Astrocyte (in vitro differentiated cells and primary cell): ENCODE results near the gene ACSM3. TPM values are rescaled to one million over a fixed set of nuclear protein-coding genes. Genes with fewer than 3 reads are reported as not detected.
A peak's percentile ranks its signal among the peaks of the same experiment; 100 is the strongest.

ENCODE experiments used
- DNase-seq: peaks from one replicate; pipeline ENCODE4 v3.0.0-alpha.2; 2010; ENCODE audit warnings: low read depth
- FAIRE-seq: peaks from 2 replicates; lab custom pipeline; 2011; peaks lifted over from hg19 to GRCh38; lab: Jason Lieb, UNC
- H2AFZ ChIP-seq: 2 replicates; pipeline ENCODE4 v1.6.0; 2012; ENCODE audit warnings: low read depth, low read length, inconsistent platforms
- H3K27ac ChIP-seq: 2 replicates; pipeline ENCODE4 v1.5.1; 2011; ENCODE audit warnings: low read depth, low read length, inconsistent platforms
- H3K27me3 ChIP-seq: 2 replicates; pipeline ENCODE4 v1.6.0; 2011; ENCODE audit warnings: low read length, inconsistent platforms; ENCODE audit not compliant: insufficient read depth
- H3K36me3 ChIP-seq: 2 replicates; pipeline ENCODE4 v1.5.1; 2011; ENCODE audit warnings: low read length, inconsistent platforms; ENCODE audit not compliant: insufficient read depth
- H3K4me1 ChIP-seq: 2 replicates; pipeline ENCODE4 v1.5.1; 2011; ENCODE audit warnings: low read length, inconsistent platforms; ENCODE audit not compliant: insufficient read depth
- H3K4me2 ChIP-seq: 2 replicates; pipeline ENCODE4 v1.6.0; 2012; ENCODE audit warnings: low read length, inconsistent platforms
- H3K4me3 ChIP-seq: 2 replicates; pipeline ENCODE4 v1.5.1; 2011; ENCODE audit warnings: low read depth, mild to moderate bottlenecking, low read length, inconsistent platforms; ENCODE audit not compliant: insufficient read depth
- H3K79me2 ChIP-seq: 2 replicates; pipeline ENCODE4 v1.6.0; 2012; ENCODE audit warnings: mild to moderate bottlenecking, low read length, inconsistent platforms; ENCODE audit not compliant: insufficient read depth
- H3K9ac ChIP-seq: 2 replicates; pipeline ENCODE4 v1.6.0; 2012; ENCODE audit warnings: mild to moderate bottlenecking, low read length, inconsistent platforms
- H3K9me3 ChIP-seq: 2 replicates; pipeline ENCODE4 v1.5.1; 2012; ENCODE audit warnings: low read depth, mild to moderate bottlenecking, low read length, inconsistent platforms; ENCODE audit not compliant: insufficient read depth
- H4K20me1 ChIP-seq: 2 replicates; pipeline ENCODE4 v1.6.0; 2012; ENCODE audit warnings: low read length, inconsistent platforms; ENCODE audit not compliant: insufficient read depth
- H3K27ac Mint-ChIP-seq: one replicate; pipeline ENCODE4 v1.8.0; 2021; ENCODE audit warnings: mild to moderate bottlenecking, mixed read lengths; ENCODE audit not compliant: unreplicated experiment
- H3K27me3 Mint-ChIP-seq: one replicate; pipeline ENCODE4 v1.8.0; 2021; ENCODE audit warnings: low read depth, mixed read lengths; ENCODE audit not compliant: unreplicated experiment
- H3K36me3 Mint-ChIP-seq: one replicate; pipeline ENCODE4 v1.8.0; 2021; ENCODE audit warnings: low read depth, mixed read lengths; ENCODE audit not compliant: unreplicated experiment
- H3K4me1 Mint-ChIP-seq: one replicate; pipeline ENCODE4 v1.8.0; 2021; ENCODE audit warnings: low read depth, mixed read lengths; ENCODE audit not compliant: unreplicated experiment
- H3K4me3 Mint-ChIP-seq: one replicate; pipeline ENCODE4 v1.8.0; 2021; ENCODE audit warnings: mild to moderate bottlenecking, moderate library complexity, mixed read lengths; ENCODE audit not compliant: unreplicated experiment
- H3K9me3 Mint-ChIP-seq: one replicate; pipeline ENCODE4 v1.8.0; 2021; ENCODE audit warnings: mild to moderate bottlenecking, mixed read lengths; ENCODE audit not compliant: unreplicated experiment
- CTCF ChIP-seq: IDR thresholded peaks from 2 replicates; pipeline ENCODE4 v1.5.1; 2011; ENCODE audit warnings: low read depth, mild to moderate bottlenecking, inconsistent platforms, low read length, moderate library complexity; ENCODE audit not compliant: insufficient read depth
- EZH2 ChIP-seq: IDR thresholded peaks from 2 replicates; pipeline ENCODE4 v1.6.1; 2012; ENCODE audit warnings: mild to moderate bottlenecking, low read length, inconsistent platforms; ENCODE audit not compliant: insufficient read depth
- total RNA-seq: library from RNA; stranded (reverse); gene quantifications from 2 replicates; pipeline ENCODE4 v1.2.1, GENCODE V29; 2021

The ACSM3 gene
- total RNA-seq, 1 donor from 2014 or later: 7.4 TPM

GRCh38 chr16:20740007-20740883 lies 23.6 kb upstream of the ACSM3 start:
- Mint-ChIP-seq H3K27ac (peak overlapping the region; percentile 73), H3K4me1 (peaks cover 9% of the 10 kb centered on the region), H3K36me3 (peaks cover 4% of the 10 kb centered on the region), H3K9me3 (no peaks in the 10 kb centered on the region), H3K27me3 (no peaks in the 10 kb centered on the region), H3K4me3 (peak overlapping the region; percentile 99)
- Histone ChIP-seq H3K27me3 (no peaks in the 10 kb centered on the region), H3K9me3 (no peaks in the 10 kb centered on the region), H4K20me1 (peaks cover 47% of the 10 kb centered on the region), H3K36me3 (peaks cover 24% of the 10 kb centered on the region), H3K27ac (peak overlapping the region; percentile 55), H3K9ac (peak overlapping the region; percentile 99), H3K79me2 (peaks cover 36% of the 10 kb centered on the region), H2AFZ (no peak overlapping the region), H3K4me3 (peak overlapping the region; percentile 100), H3K4me1 (peaks cover 5% of the 10 kb centered on the region), H3K4me2 (peak overlapping the region; percentile 91)
- peak; percentile 10 for TF ChIP-seq CTCF
- TF ChIP-seq EZH2: no peak
- no peak for FAIRE-seq
- no peak for DNase-seq

- Histone ChIP-seq H3K9ac (peak overlapping the region; percentile 99), H3K36me3 (peaks cover 17% of the 10 kb centered on the region), H3K4me3 (peak overlapping the region; percentile 100), H2AFZ (peak overlapping the region; percentile 100), H3K4me1 (peaks cover 5% of the 10 kb centered on the region), H3K79me2 (peaks cover 36% of the 10 kb centered on the region), H3K9me3 (no peaks in the 10 kb centered on the region), H3K27ac (peak overlapping the region; percentile 98), H3K4me2 (peak overlapping the region; percentile 91), H4K20me1 (peaks cover 41% of the 10 kb centered on the region), H3K27me3 (no peaks in the 10 kb centered on the region)
- H3K27me3 Mint-ChIP-seq: no peaks in the 10 kb centered on the region
- DNase-seq (peak; percentile 47), FAIRE-seq (no peak)
- peak overlapping the region; percentile 99 for H3K4me3 Mint-ChIP-seq
- peaks cover 9% of the 10 kb centered on the region for H3K4me1 Mint-ChIP-seq
- TF ChIP-seq EZH2: no peak
- peak overlapping the region; percentile 98 for H3K27ac Mint-ChIP-seq
- peaks cover 4% of the 10 kb centered on the region for H3K36me3 Mint-ChIP-seq
- no peaks in the 10 kb centered on the region for H3K9me3 Mint-ChIP-seq
These were observed 22.8 kb upstream of the ACSM3 start for GRCh38 chr16:20740901-20741521.

- no peak for FAIRE-seq
These were observed 22.1 kb upstream of the ACSM3 start, which contains the start of gene THUMPD1 for GRCh38 chr16:20741554-20742285. Gene THUMPD1, minus strand, starts transcription at chr16:20741818. Its CDS starts 79 bp downstream, at chr16:20741739.

More at GRCh38 chr16:20741554-20742285, 22.1 kb upstream of the ACSM3 start, which contains the start of gene THUMPD1:
- peak; percentile 91 for DNase-seq
- Histone ChIP-seq H3K9me3 (no peaks in the 10 kb centered on the region), H3K4me1 (peaks cover 5% of the 10 kb centered on the region), H4K20me1 (peaks cover 34% of the 10 kb centered on the region), H3K36me3 (peaks cover 10% of the 10 kb centered on the region), H3K27me3 (no peaks in the 10 kb centered on the region), H3K4me2 (peak within 1 kb of the TSS; percentile 91), H3K9ac (peak within 1 kb of the TSS; percentile 99), H3K27ac (peak within 1 kb of the TSS; percentile 98), H3K4me3 (peak within 1 kb of the TSS; percentile 100), H2AFZ (peak within 1 kb of the TSS; percentile 100), H3K79me2 (peaks cover 36% of the 10 kb centered on the region)
- TF ChIP-seq CTCF (no peak), EZH2 (no peak)
- Mint-ChIP-seq H3K4me1 (peaks cover 9% of the 10 kb centered on the region), H3K4me3 (peak within 1 kb of the TSS; percentile 99), H3K9me3 (no peaks in the 10 kb centered on the region), H3K27ac (peak within 1 kb of the TSS; percentile 98), H3K27me3 (no peaks in the 10 kb centered on the region), H3K36me3 (peaks cover 4% of the 10 kb centered on the region)
